ENCODE data around the gene CDKAL1.

The CDKAL1 gene

GRCh38 chr6:21279619-21280018, 745.4 kb downstream of the CDKAL1 start:
- no peak for DNase-seq

DNA sequence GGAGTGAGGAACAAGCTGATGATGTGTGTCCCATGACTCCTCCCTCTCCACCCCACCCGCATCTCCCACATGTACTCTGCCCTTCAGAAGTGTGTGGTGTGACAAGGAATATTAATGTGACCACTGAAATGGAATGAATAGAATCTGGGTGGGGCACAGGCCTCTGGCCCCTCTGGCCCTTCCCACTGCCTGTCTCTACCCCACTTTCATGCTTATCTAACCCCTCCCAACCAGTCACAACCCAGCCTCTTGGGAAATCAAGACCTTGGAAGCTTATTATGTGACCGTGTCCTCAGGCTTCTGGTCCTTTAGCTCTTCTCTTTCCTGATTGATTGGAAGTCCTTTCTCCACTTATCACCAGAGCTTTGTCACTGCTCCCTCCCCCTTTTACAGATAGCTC, 747.1 kb downstream of the CDKAL1 start:
- no peak for DNase-seq

Measured in activated CD4-positive, alpha-beta T cell treated with anti-CD3 and anti-CD28 coated beads for 48 hours (primary cell).